ENCODE results near the gene MT1F. TPM values are rescaled to one million over a fixed set of nuclear protein-coding genes. Genes with fewer than 3 reads are reported as not detected.

The MT1F gene
- total RNA-seq, 1 experiment from 2014 or later: 2.4 TPM

- DNase-seq (ENCODE audit: unreplicated experiment): no peak
- intact Hi-C loops (cut with micrococcal nuclease): no loop called here
- H3K27me3 Mint-ChIP-seq (ENCODE audit: insufficient read depth, unreplicated experiment): no peaks in the 10 kb centered on the region
These were observed 31.1 kb upstream of the MT1F start for GRCh38 chr16:56626685-56627084.

GRCh38 chr16:56628486-56629350, 29.0 kb upstream of the MT1F start:
- ChIA-PET POLR2A (interaction anchor here (0.6 to 15.3 kb wide), 14 partner anchors 8 to 1823 kb away, joined by 3 to 1404 read pairs (median 4); partner anchors contain the start of genes MT1F, MT1X, MT2A and PSME3IP1), CTCF (interaction anchor here (0.6 to 1.0 kb wide), 3 partner anchors 15 to 73 kb away, joined by 3 to 7 read pairs (median 4); no protein-coding TSS in a partner anchor)
- DNase-seq (ENCODE audit: unreplicated experiment): peak; percentile 63
- Mint-ChIP-seq H3K27me3 (ENCODE audit: insufficient read depth, unreplicated experiment) (no peaks in the 10 kb centered on the region), H3K36me3 (ENCODE audit: insufficient read depth, unreplicated experiment) (peaks cover 30% of the 10 kb centered on the region), H3K4me3 (ENCODE audit: unreplicated experiment) (no peak overlapping the region), H3K27ac (ENCODE audit: low read depth, unreplicated experiment) (no peak overlapping the region), H3K4me1 (ENCODE audit: insufficient read depth, unreplicated experiment) (peaks cover 14% of the 10 kb centered on the region), H3K9me3 (ENCODE audit: unreplicated experiment) (no peaks in the 10 kb centered on the region)
- no TSS peak for BruUV-seq (replicated peaks)
- TF ChIP-seq CTCF (IDR thresholded peaks at IDR 0.05; ENCODE audit: unreplicated experiment): no peak
- intact Hi-C loops (cut with micrococcal nuclease): no loop called here

More at GRCh38 chr16:56626685-56627084, 31.1 kb upstream of the MT1F start:
- ChIA-PET CTCF (interaction anchor here (1.0 to 2.7 kb wide), 4 partner anchors 17 to 75 kb away, joined by 3 to 12 read pairs (median 4); no protein-coding TSS in a partner anchor), POLR2A (interaction anchor here (0.5 to 15.3 kb wide), 24 partner anchors 10 to 1978 kb away, joined by 3 to 1404 read pairs (median 6); partner anchors contain the start of genes MT1F, MT1X and MT2A)
- Mint-ChIP-seq H3K36me3 (ENCODE audit: insufficient read depth, unreplicated experiment) (peaks cover 30% of the 10 kb centered on the region), H3K9me3 (ENCODE audit: unreplicated experiment) (no peaks in the 10 kb centered on the region), H3K4me3 (ENCODE audit: unreplicated experiment) (peak overlapping the region; percentile 95), H3K27ac (ENCODE audit: low read depth, unreplicated experiment) (peak overlapping the region; percentile 80), H3K4me1 (ENCODE audit: insufficient read depth, unreplicated experiment) (peaks cover 11% of the 10 kb centered on the region)
- no peak for TF ChIP-seq CTCF (IDR thresholded peaks at IDR 0.05; ENCODE audit: unreplicated experiment)
- no TSS peak for BruUV-seq (replicated peaks)

GRCh38 chr16:56629531-56629930, 28.2 kb upstream of the MT1F start:
- no peak overlapping the region for H3K4me3 Mint-ChIP-seq (ENCODE audit: unreplicated experiment)
- peaks cover 18% of the 10 kb centered on the region for H3K4me1 Mint-ChIP-seq (ENCODE audit: insufficient read depth, unreplicated experiment)
- no TSS peak for BruUV-seq (replicated peaks)
- CTCF ChIA-PET: interaction anchor here (1.4 kb wide), 1 partner anchor 39 kb away, joined by 3 read pairs; no protein-coding TSS in a partner anchor
- H3K27ac Mint-ChIP-seq (ENCODE audit: low read depth, unreplicated experiment): no peak overlapping the region
- intact Hi-C loops (cut with micrococcal nuclease): no loop called here
- no peak for DNase-seq (ENCODE audit: unreplicated experiment)
- no peaks in the 10 kb centered on the region for H3K27me3 Mint-ChIP-seq (ENCODE audit: insufficient read depth, unreplicated experiment)
- POLR2A ChIA-PET: interaction anchor here (1.4 to 15.3 kb wide), 7 partner anchors 8 to 72 kb away, joined by 6 to 1404 read pairs (median 31); partner anchors contain the start of genes MT1X and MT2A
- no peaks in the 10 kb centered on the region for H3K9me3 Mint-ChIP-seq (ENCODE audit: unreplicated experiment)
- peaks cover 30% of the 10 kb centered on the region for H3K36me3 Mint-ChIP-seq (ENCODE audit: insufficient read depth, unreplicated experiment)
- no peak for TF ChIP-seq CTCF (IDR thresholded peaks at IDR 0.05; ENCODE audit: unreplicated experiment)

- H3K36me3 Mint-ChIP-seq (ENCODE audit: insufficient read depth, unreplicated experiment): peaks cover 26% of the 10 kb centered on the region
These were observed 27.6 kb upstream of the MT1F start for GRCh38 chr16:56630134-56630533.

More at GRCh38 chr16:56630134-56630533, 27.6 kb upstream of the MT1F start:
- Mint-ChIP-seq H3K27me3 (ENCODE audit: insufficient read depth, unreplicated experiment) (no peaks in the 10 kb centered on the region), H3K27ac (ENCODE audit: low read depth, unreplicated experiment) (no peak overlapping the region), H3K4me1 (ENCODE audit: insufficient read depth, unreplicated experiment) (peaks cover 13% of the 10 kb centered on the region), H3K9me3 (ENCODE audit: unreplicated experiment) (no peaks in the 10 kb centered on the region), H3K4me3 (ENCODE audit: unreplicated experiment) (no peak overlapping the region)
- intact Hi-C loops (cut with micrococcal nuclease): no loop called here
- no TSS peak for BruUV-seq (replicated peaks)
- ChIA-PET POLR2A (interaction anchor here (2.1 to 15.3 kb wide), 3 partner anchors 13 to 53 kb away, joined by 6 to 1404 read pairs (median 31); partner anchors contain the start of genes MT1X and MT2A), CTCF (interaction anchor here (0.7 to 1.4 kb wide), 4 partner anchors 18 to 53 kb away, joined by 3 to 4 read pairs (median 3); no protein-coding TSS in a partner anchor)
- no peak for TF ChIP-seq CTCF (IDR thresholded peaks at IDR 0.05; ENCODE audit: unreplicated experiment)
- no peak for DNase-seq (ENCODE audit: unreplicated experiment)

Measured in MCF 10A (cell line).